ENCODE measurements around the gene COX5B. TPM values are rescaled to one million over a fixed set of nuclear protein-coding genes. Genes with fewer than 3 reads are reported as not detected.

COX5B gene
- total and polyA plus RNA-seq, 9 of the 15 experiments (the other 6 are each of a cell fraction or from before 2014, with no cell fraction given), result 154 to 1,424 (median 487) TPM

GRCh38 chr2:97695744-97696143 lies 49.9 kb downstream of the COX5B start:
- H3K27me3 ChIP-seq (ENCODE audit: control insufficient read depth in 2 of 2, insufficient read depth in 2 of 2, low read length in 2 of 2), result no peaks in the 10 kb centered on the region
- no TSS peak for BruUV-seq (replicated peaks)
- ATAC-seq (no peak), DNase-seq (ENCODE audit: extremely low read depth in 1 of 4, low spot score in 3 of 4) (no peak), FAIRE-seq (no peak)
- H2AFZ ChIP-seq (ENCODE audit: low read depth, low read length), result no peak overlapping the region; the same call in 1 of the 2 replicates
- TF ChIP-seq SMARCC2 (IDR thresholded peaks at IDR 0.05; ENCODE audit: low read depth), result no peak
- no peak for TF ChIP-seq RUNX1 (IDR thresholded peaks at IDR 0.05; ENCODE audit: low read depth)
- no peak for TF ChIP-seq ATF2 (CRISPR knock-in tag; IDR thresholded peaks at IDR 0.05)
- TF ChIP-seq ZNF512 (tag; IDR thresholded peaks at IDR 0.05), result no peak
- TF ChIP-seq CEBPB (tag; IDR thresholded peaks at IDR 0.05), result peak; percentile 44; the same call in 1 of the 2 replicates
- no peak for TF ChIP-seq ZNF518B (CRISPR knock-in tag; IDR thresholded peaks at IDR 0.05)
- no peak for TF ChIP-seq ZFP36 (IDR thresholded peaks at IDR 0.05; ENCODE audit: low read depth, low read length, partially characterized antibody)
- ChIA-PET CTCF (ENCODE audit: low intra/inter-chr PET ratio) (interaction anchor here (7.4 kb wide), 1 partner anchor 105 kb away, joined by 198 read pairs; the partner anchor contains the start of gene ANKRD36B), POLR2A (interaction anchor here (0.6 to 1.2 kb wide), 2 partner anchors 32 to 694 kb away, joined by 3 to 4 read pairs; partner anchors contain the start of gene ACTR1B)
- peaks cover 3 to 6% of the 10 kb centered on the region in 2 experiments; a peak in 3 of 5 replicates for H3K4me1 ChIP-seq (replicated peaks in 1 of 2; ENCODE audit: control insufficient read depth in 2 of 2, insufficient read depth in 2 of 2, low read length in 2 of 2)
- H3K27ac ChIP-seq (ENCODE audit: extremely low read depth, low read depth, low read length), result no peak overlapping the region
- H3K36me3 ChIP-seq (ENCODE audit: control insufficient read depth, insufficient read depth, low read length), result no peaks in the 10 kb centered on the region
- H3K9ac ChIP-seq (ENCODE audit: insufficient read depth in 1 of 2, low read depth in 2 of 2, low read length in 2 of 2), result no peak overlapping the region; a peak in 1 of 4 replicates
- no peaks in the 10 kb centered on the region for H3K79me2 ChIP-seq (ENCODE audit: control insufficient read depth, insufficient read depth, low read length)
- no peak overlapping the region for H3K4me2 ChIP-seq (ENCODE audit: insufficient read depth, low read length)
- no peaks in the 10 kb centered on the region for H3K9me3 ChIP-seq (replicated peaks; ENCODE audit: control insufficient read depth, insufficient read depth, low read depth, low read length)
- H4K20me1 ChIP-seq (replicated peaks; ENCODE audit: control insufficient read depth, insufficient read depth, low read length), result no peaks in the 10 kb centered on the region
- 42% methylated on average over 5 of the region's 5 CpGs for WGBS (ENCODE audit: insufficient coverage, low coverage, missing lambda C conversion rate)
- intact Hi-C loops (cut with micrococcal nuclease) (no loop called here), in situ Hi-C loops (cut with MboI) (no loop called here)
- H3K9me1 ChIP-seq (ENCODE audit: control insufficient read depth, insufficient read depth, low read length), result no peaks in the 10 kb centered on the region
- no peak overlapping the region for H3K4me3 ChIP-seq

Data from K562 (cell line).